Fibroblast of lung (primary cell): Measurements from ENCODE around the gene ALOX12. TPM values are rescaled to one million over a fixed set of nuclear protein-coding genes. Genes with fewer than 3 reads are reported as not detected.
A peak's percentile ranks its signal among the peaks of the same experiment; 100 is the strongest.

Experiments
- DNase-seq, 2 donors: peaks; one replicate each; pipeline versions ENCODE4 v3.0.0 to v3.0.0-alpha.2; 2010; ENCODE audit warnings: low read depth in 2 of 2
- H2AFZ ChIP-seq: 2 replicates; pipeline ENCODE4 v1.5.1; 2012; ENCODE audit warnings: low read length, control low read depth, inconsistent platforms
- H3K27ac ChIP-seq: 2 replicates; pipeline ENCODE4 v1.5.1; 2011; ENCODE audit warnings: low read length, control low read depth; ENCODE audit not compliant: insufficient read depth
- H3K27me3 ChIP-seq: 2 replicates; pipeline ENCODE4 v1.5.1; 2011; ENCODE audit warnings: mild to moderate bottlenecking, low read length; ENCODE audit not compliant: control insufficient read depth, insufficient read depth
- H3K36me3 ChIP-seq: 2 replicates; pipeline ENCODE4 v1.5.1; 2011; ENCODE audit warnings: low read length; ENCODE audit not compliant: control insufficient read depth, insufficient read depth
- H3K4me1 ChIP-seq: 2 replicates; pipeline ENCODE4 v1.5.1; 2011; ENCODE audit warnings: low read length; ENCODE audit not compliant: control insufficient read depth, insufficient read depth; ENCODE audit errors: extremely low read depth
- H3K4me2 ChIP-seq: 2 replicates; pipeline ENCODE4 v1.5.1; 2011; ENCODE audit warnings: low read length, control low read depth; ENCODE audit not compliant: insufficient read depth; ENCODE audit errors: extremely low read depth
- H3K4me3 ChIP-seq, 4 experiments: fragments of 200-600 bp in 1 of 4; sonication (generic) in 1 of 4; replicated peaks in 1 of 4; 2 replicates each; pipeline ENCODE4 v1.5.1; 2011 to 2016; ENCODE audit warnings: low read length in 4 of 4, low read depth in 3 of 4, mild to moderate bottlenecking in 3 of 4, control low read depth in 2 of 4, inconsistent platforms in 1 of 4, mixed read lengths in 1 of 4; ENCODE audit not compliant: insufficient read depth in 1 of 4; ENCODE audit errors: control extremely low read depth in 1 of 4
- H3K79me2 ChIP-seq: 2 replicates; pipeline ENCODE4 v1.5.1; 2012; ENCODE audit warnings: mild to moderate bottlenecking, low read length, inconsistent platforms; ENCODE audit not compliant: control insufficient read depth, insufficient read depth
- H3K9ac ChIP-seq: 2 replicates; pipeline ENCODE4 v1.5.1; 2011; ENCODE audit warnings: mild to moderate bottlenecking, low read length, control low read depth; ENCODE audit not compliant: insufficient read depth
- H3K9me3 ChIP-seq: 2 replicates; pipeline ENCODE4 v1.5.1; 2012; ENCODE audit warnings: low read depth, low read length; ENCODE audit not compliant: control insufficient read depth, insufficient read depth
- H4K20me1 ChIP-seq: 2 replicates; pipeline ENCODE4 v1.5.1; 2011; ENCODE audit warnings: low read length; ENCODE audit not compliant: control insufficient read depth, insufficient read depth; ENCODE audit errors: extremely low read depth
- EZH2 ChIP-seq: IDR thresholded peaks from 2 replicates; pipeline ENCODE4 v1.5.1; 2012; ENCODE audit warnings: low read length, control low read depth, mild to moderate bottlenecking; ENCODE audit errors: missing control alignments
- polyA plus RNA-seq, 2 donors: library from polyadenylated mRNA; depleted of rRNA in 1 of 2; stranded (reverse) in 1 of 2; unstranded in 1 of 2; fragments of >200 nt; gene quantifications; 2 replicates each; pipeline ENCODE4 v1.2.1, GENCODE V29; 2011 to 2012; ENCODE audit warnings: missing spikeins in 1 of 2
- total RNA-seq: library from RNA; depleted of rRNA; stranded (reverse); fragments of >200 nt; gene quantifications from 2 replicates; pipeline ENCODE4 v1.2.1, GENCODE V29; 2014
- TF ChIP-seq, protein P1 (sequence below), 2 donors: IDR thresholded peaks in 1 of 2; conservative IDR thresholded peaks in 1 of 2; 1 replicate in 1 of 2; 2 replicates in 1 of 2; pipeline ENCODE4 v1.5.1; 2011 to 2012; ENCODE audit warnings: low read length in 2 of 2, control low read depth in 1 of 2, inconsistent platforms in 1 of 2, low read depth in 1 of 2, mild to moderate bottlenecking in 1 of 2

The ALOX12 gene
- total and polyA plus RNA-seq, 2 donors (not counting 1 experiment from before 2014, with no cell fraction given), result 0.06 to 0.17 TPM

DNA sequence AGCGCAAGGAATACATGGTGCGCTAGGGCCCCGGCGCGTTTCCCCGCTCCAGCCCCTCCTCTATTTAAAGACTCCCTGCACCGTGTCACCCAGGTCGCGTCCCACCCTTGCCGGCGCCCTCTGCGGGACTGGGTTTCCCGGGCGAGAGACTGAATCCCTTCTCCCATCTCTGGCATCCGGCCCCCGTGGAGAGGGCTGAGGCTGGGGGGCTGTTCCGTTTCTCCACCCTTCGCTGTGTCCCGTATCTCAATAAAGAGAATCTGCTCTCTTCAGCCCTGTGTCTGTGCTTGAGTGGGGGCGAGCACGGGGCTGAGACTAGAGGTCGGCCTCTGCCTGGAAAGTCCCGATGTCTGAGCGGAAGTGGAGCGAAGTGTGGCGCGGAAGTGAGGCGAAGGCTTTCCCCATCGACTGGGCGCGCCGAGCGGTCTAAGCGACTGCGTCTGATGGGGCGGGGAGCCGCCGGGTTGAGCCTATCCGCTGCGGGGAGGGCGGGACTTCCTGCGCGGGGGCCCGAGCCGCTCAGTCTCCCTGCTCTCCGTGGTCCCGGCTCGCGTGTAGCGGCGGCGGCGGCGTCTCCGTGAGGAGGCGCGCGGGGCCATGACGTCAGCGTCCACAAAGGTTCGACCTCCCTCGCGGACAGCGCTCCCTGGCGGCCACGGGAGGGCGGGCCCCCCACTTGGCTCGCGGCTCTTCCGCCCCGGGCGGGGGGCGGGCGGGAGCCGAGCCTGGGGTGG lies 18.6 kb downstream of the ALOX12 start:
- no peaks in the 10 kb centered on the region for H3K27me3 ChIP-seq
- H3K4me2 ChIP-seq, result peak overlapping the region; percentile 89
- H3K4me1 ChIP-seq, result peaks cover 12% of the 10 kb centered on the region
- TF ChIP-seq, protein P1, sequence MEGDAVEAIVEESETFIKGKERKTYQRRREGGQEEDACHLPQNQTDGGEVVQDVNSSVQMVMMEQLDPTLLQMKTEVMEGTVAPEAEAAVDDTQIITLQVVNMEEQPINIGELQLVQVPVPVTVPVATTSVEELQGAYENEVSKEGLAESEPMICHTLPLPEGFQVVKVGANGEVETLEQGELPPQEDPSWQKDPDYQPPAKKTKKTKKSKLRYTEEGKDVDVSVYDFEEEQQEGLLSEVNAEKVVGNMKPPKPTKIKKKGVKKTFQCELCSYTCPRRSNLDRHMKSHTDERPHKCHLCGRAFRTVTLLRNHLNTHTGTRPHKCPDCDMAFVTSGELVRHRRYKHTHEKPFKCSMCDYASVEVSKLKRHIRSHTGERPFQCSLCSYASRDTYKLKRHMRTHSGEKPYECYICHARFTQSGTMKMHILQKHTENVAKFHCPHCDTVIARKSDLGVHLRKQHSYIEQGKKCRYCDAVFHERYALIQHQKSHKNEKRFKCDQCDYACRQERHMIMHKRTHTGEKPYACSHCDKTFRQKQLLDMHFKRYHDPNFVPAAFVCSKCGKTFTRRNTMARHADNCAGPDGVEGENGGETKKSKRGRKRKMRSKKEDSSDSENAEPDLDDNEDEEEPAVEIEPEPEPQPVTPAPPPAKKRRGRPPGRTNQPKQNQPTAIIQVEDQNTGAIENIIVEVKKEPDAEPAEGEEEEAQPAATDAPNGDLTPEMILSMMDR (conservative IDR thresholded peaks at IDR 0.05 in 1 of 2, IDR thresholded peaks at IDR 0.05 in 1 of 2; ENCODE audit: low read depth in 1 of 2, low read length in 2 of 2), result peak; percentile 36 to 44
- no peak for TF ChIP-seq EZH2
- H4K20me1 ChIP-seq, result no peaks in the 10 kb centered on the region
- H3K79me2 ChIP-seq, result peaks cover 45% of the 10 kb centered on the region
- peak overlapping the region; percentile 76 for H3K9ac ChIP-seq
- peak overlapping the region; percentile 81 to 99 (median 92) for H3K4me3 ChIP-seq
- peak; percentile 95 to 96 for DNase-seq
- no peaks in the 10 kb centered on the region for H3K9me3 ChIP-seq
- H2AFZ ChIP-seq, result no peak overlapping the region
- H3K36me3 ChIP-seq, result peaks cover 5% of the 10 kb centered on the region
- peak overlapping the region; percentile 100 for H3K27ac ChIP-seq

DNA sequence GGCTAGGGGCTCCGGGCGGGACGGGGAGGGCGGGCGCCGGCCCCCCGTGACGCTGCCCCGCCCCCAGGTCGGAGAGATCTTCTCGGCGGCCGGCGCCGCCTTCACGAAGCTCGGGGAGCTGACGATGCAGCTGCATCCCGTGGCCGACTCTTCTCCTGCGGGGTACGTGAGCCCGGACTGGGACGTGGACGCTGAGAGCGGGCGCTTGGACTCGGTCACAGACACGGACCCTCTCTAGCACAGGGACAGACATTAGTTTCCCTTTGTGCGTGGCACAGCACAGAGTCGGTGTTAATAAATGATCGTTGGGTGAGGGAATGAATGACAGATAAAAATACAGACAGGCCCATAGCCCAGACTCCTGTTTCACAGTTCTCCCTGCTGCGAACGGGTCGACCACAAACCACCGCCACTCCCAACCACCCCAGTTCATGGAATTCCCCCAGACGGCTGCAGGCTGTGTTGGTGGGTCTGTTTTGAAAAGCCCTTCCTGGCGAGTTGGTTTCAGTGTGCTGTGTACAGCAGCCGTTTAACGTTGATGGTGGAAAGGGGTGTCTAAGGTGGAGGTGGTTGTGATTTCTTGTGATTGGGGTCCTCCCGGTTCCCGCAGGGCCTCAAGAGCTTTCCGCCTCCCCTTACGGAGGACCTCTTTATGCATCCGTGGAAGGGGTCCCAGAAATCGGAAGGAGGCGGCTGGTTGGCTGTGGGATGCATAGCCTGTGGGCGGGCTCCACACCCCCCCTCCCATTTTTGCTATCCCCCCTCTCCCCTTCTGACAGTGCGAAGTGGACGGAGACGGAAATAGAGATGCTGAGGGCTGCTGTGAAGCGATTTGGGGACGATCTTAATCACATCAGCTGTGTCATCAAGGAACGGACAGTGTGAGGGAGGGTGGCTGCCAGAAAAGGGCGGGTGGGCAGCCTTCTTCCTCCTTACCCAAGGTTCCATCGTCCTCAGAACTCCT lies 19.4 kb downstream of the ALOX12 start:
- Histone ChIP-seq H3K4me2 (peak overlapping the region; percentile 93), H3K27ac (peak overlapping the region; percentile 87), H3K4me1 (peaks cover 14% of the 10 kb centered on the region), H4K20me1 (no peaks in the 10 kb centered on the region), H3K36me3 (peaks cover 2% of the 10 kb centered on the region), H3K79me2 (peaks cover 36% of the 10 kb centered on the region), H3K9ac (peak overlapping the region; percentile 72), H2AFZ (peak overlapping the region; percentile 31), H3K9me3 (no peaks in the 10 kb centered on the region), H3K27me3 (no peaks in the 10 kb centered on the region), H3K4me3 (peak overlapping the region; percentile 51 to 89 (median 76))
- DNase-seq, result peak; percentile 42 to 69
- TF ChIP-seq EZH2, result no peak
- TF ChIP-seq, protein P1 (conservative IDR thresholded peaks at IDR 0.05 in 1 of 2, IDR thresholded peaks at IDR 0.05 in 1 of 2; ENCODE audit: low read depth in 1 of 2, low read length in 2 of 2), result no peak

DNA sequence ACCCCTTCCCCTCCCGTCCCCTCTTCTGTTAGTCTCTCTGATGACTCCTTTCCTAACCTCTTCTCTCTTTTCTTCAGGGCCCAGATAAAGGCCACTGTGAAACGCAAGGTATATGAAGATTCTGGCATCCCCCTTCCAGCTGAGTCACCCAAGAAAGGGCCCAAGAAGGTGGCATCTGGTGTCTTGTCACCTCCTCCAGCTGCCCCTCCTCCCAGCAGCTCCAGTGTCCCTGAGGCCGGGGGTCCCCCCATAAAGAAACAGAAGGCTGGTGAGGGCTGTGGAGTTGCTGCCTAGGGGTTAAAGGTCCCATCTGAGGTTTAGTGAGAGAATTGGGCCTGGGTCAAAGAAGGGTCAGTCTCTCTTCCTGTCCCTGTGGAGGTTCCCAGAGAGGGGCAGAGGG lies 20.6 kb downstream of the ALOX12 start:
- H3K9me3 ChIP-seq, result no peaks in the 10 kb centered on the region
- peaks cover 2% of the 10 kb centered on the region for H3K36me3 ChIP-seq
- H3K27me3 ChIP-seq, result no peaks in the 10 kb centered on the region
- TF ChIP-seq EZH2, result no peak
- TF ChIP-seq, protein P1 (conservative IDR thresholded peaks at IDR 0.05 in 1 of 2, IDR thresholded peaks at IDR 0.05 in 1 of 2; ENCODE audit: low read depth in 1 of 2, low read length in 2 of 2), result no peak
- no peak overlapping the region for H2AFZ ChIP-seq
- H4K20me1 ChIP-seq, result no peaks in the 10 kb centered on the region
- H3K4me3 ChIP-seq, result no peak overlapping the region
- peaks cover 12% of the 10 kb centered on the region for H3K4me1 ChIP-seq
- peaks cover 25% of the 10 kb centered on the region for H3K79me2 ChIP-seq
- H3K4me2 ChIP-seq, result no peak overlapping the region
- no peak overlapping the region for H3K27ac ChIP-seq
- H3K9ac ChIP-seq, result no peak overlapping the region
- no peak for DNase-seq
